SK-N-MC (cell line): ENCODE results near the gene RSF1.

Experiments
- EZH2 ChIP-seq: fragments of 200-600 bp; sonication (generic); IDR thresholded peaks from one replicate; pipeline ENCODE4 v1.6.1; 2017; ENCODE audit warnings: antibody characterized with exemption
- FOXP2 ChIP-seq: optimal IDR thresholded peaks from 2 replicates; pipeline ENCODE3; 2011; ENCODE audit warnings: mild to moderate bottlenecking, moderate library complexity; ENCODE audit not compliant: insufficient read depth; ENCODE audit errors: extremely low read length, control extremely low read depth
- POLR2AphosphoS5 ChIP-seq: IDR thresholded peaks from 2 replicates; pipeline ENCODE4 v1.6.1; 2012; ENCODE audit warnings: mild to moderate bottlenecking, low read depth, low read length, borderline replicate concordance

GRCh38 chr11:77865805-77866204 is 45.3 kb upstream of the RSF1 start:
- TF ChIP-seq EZH2: no peak
- no peak for TF ChIP-seq POLR2AphosphoS5
- TF ChIP-seq FOXP2: no peak
